Mesenchymal stem cell (in vitro differentiated cells and primary cell): ENCODE measurements around the gene WDR81. TPM values are rescaled to one million over a fixed set of nuclear protein-coding genes. Genes with fewer than 3 reads are reported as not detected.
A peak's percentile ranks its signal among the peaks of the same experiment; 100 is the strongest.

Experiments
- DNase-seq: peaks from one replicate; pipeline ENCODE4 v3.0.0-alpha.2; 2013
- H2AFZ ChIP-seq: one replicate; pipeline ENCODE4 v1.6.1; 2013; ENCODE audit warnings: low read depth, mild to moderate bottlenecking, control low read depth, inconsistent platforms, low read length, moderate library complexity
- H2AK5ac ChIP-seq: 2 replicates; pipeline ENCODE4 v1.6.1; 2013; ENCODE audit warnings: low read length, moderate library complexity, mild to moderate bottlenecking, inconsistent platforms; ENCODE audit not compliant: severe bottlenecking
- H2BK120ac ChIP-seq: one replicate; pipeline ENCODE4 v1.6.1; 2013; ENCODE audit warnings: low read depth, mild to moderate bottlenecking, inconsistent platforms, low read length, moderate library complexity
- H2BK12ac ChIP-seq, 2 experiments: one replicate each; pipeline ENCODE4 v1.6.1; 2013; ENCODE audit warnings: inconsistent platforms in 2 of 2, low read length in 2 of 2, mild to moderate bottlenecking in 2 of 2, moderate library complexity in 2 of 2, control low read depth in 1 of 2
- H2BK15ac ChIP-seq: one replicate; pipeline ENCODE4 v1.6.1; 2013; ENCODE audit warnings: mild to moderate bottlenecking, low read depth, inconsistent platforms; ENCODE audit not compliant: poor library complexity, severe bottlenecking
- H2BK5ac ChIP-seq: 2 replicates; pipeline ENCODE4 v1.6.1; 2013; ENCODE audit warnings: low read depth, mild to moderate bottlenecking, low read length, control low read depth, inconsistent platforms; ENCODE audit not compliant: poor library complexity, severe bottlenecking
- H3K14ac ChIP-seq, 2 experiments: one replicate each; pipeline ENCODE4 v1.6.1; 2013; ENCODE audit warnings: inconsistent platforms in 2 of 2, low read length in 2 of 2, control low read depth in 1 of 2, mild to moderate bottlenecking in 1 of 2, moderate library complexity in 1 of 2
- H3K18ac ChIP-seq, 2 experiments: one replicate each; pipeline ENCODE4 v1.6.1; 2013; ENCODE audit warnings: inconsistent platforms in 2 of 2, low read length in 2 of 2, control low read depth in 1 of 2, low read depth in 1 of 2, mild to moderate bottlenecking in 1 of 2
- H3K23ac ChIP-seq, 2 experiments: one replicate each; pipeline ENCODE4 v1.6.1; 2013; ENCODE audit warnings: inconsistent platforms in 2 of 2, low read length in 2 of 2, mild to moderate bottlenecking in 2 of 2, moderate library complexity in 2 of 2, control low read depth in 1 of 2
- H3K27ac ChIP-seq: 2 replicates; pipeline ENCODE4 v1.5.1; 2013; ENCODE audit warnings: mild to moderate bottlenecking, moderate library complexity, low read length, control low read depth, inconsistent platforms; ENCODE audit not compliant: poor library complexity, severe bottlenecking
- H3K27me3 ChIP-seq, 2 experiments: 2 replicates each; pipeline versions ENCODE4 v1.6.1 to v1.7.0; 2013; ENCODE audit warnings: low read length in 2 of 2, mild to moderate bottlenecking in 2 of 2, moderate library complexity in 2 of 2, control low read depth in 1 of 2, inconsistent platforms in 1 of 2; ENCODE audit not compliant: control insufficient read depth in 1 of 2, insufficient read depth in 1 of 2
- H3K36me3 ChIP-seq, 2 experiments: 2 replicates each; pipeline versions ENCODE4 v1.6.1 to v1.7.0; 2013; ENCODE audit warnings: low read length in 2 of 2, control low read depth in 1 of 2, inconsistent platforms in 1 of 2, low read depth in 1 of 2, mild to moderate bottlenecking in 1 of 2; ENCODE audit not compliant: insufficient read depth in 2 of 2, control insufficient read depth in 1 of 2
- H3K4ac ChIP-seq, 2 experiments: one replicate each; pipeline ENCODE4 v1.6.1; 2013; ENCODE audit warnings: inconsistent platforms in 2 of 2, low read length in 2 of 2, mild to moderate bottlenecking in 2 of 2, moderate library complexity in 2 of 2, control low read depth in 1 of 2, low read depth in 1 of 2
- H3K4me1 ChIP-seq: 2 replicates; pipeline ENCODE4 v1.6.1; 2013; ENCODE audit warnings: low read depth, low read length, control low read depth; ENCODE audit not compliant: control insufficient read depth, insufficient read depth
- H3K4me2 ChIP-seq: 2 replicates; pipeline ENCODE4 v1.6.1; 2013; ENCODE audit warnings: low read length, mild to moderate bottlenecking, inconsistent platforms; ENCODE audit not compliant: poor library complexity, severe bottlenecking
- H3K4me3 ChIP-seq, 2 experiments: 2 replicates each; pipeline versions ENCODE4 v1.5.1 to v1.7.0; 2013; ENCODE audit warnings: low read length in 2 of 2, mild to moderate bottlenecking in 2 of 2, control low read depth in 1 of 2, low read depth in 1 of 2; ENCODE audit not compliant: insufficient read depth in 1 of 2
- H3K79me1 ChIP-seq: replicated peaks from 2 replicates; pipeline ENCODE4 v1.6.1; 2013; ENCODE audit warnings: mild to moderate bottlenecking, control low read depth, low read length, inconsistent platforms; ENCODE audit not compliant: poor library complexity, severe bottlenecking
- H3K9ac ChIP-seq: 2 replicates; pipeline ENCODE4 v1.7.0; 2013; ENCODE audit warnings: mild to moderate bottlenecking, low read length, moderate library complexity
- H3K9me3 ChIP-seq: 2 replicates; pipeline ENCODE4 v1.7.0; 2013; ENCODE audit warnings: mild to moderate bottlenecking, low read length; ENCODE audit not compliant: control insufficient read depth
- H4K8ac ChIP-seq: one replicate; pipeline ENCODE4 v1.6.1; 2013; ENCODE audit warnings: inconsistent platforms, mild to moderate bottlenecking, low read length, moderate library complexity
- H4K91ac ChIP-seq: one replicate; pipeline ENCODE4 v1.6.1; 2013; ENCODE audit warnings: mild to moderate bottlenecking, low read length, inconsistent platforms
- WGBS: methylation state at CpG from one replicate; pipeline ENCODE4 v1.1.7; 2013; ENCODE audit warnings: mixed read lengths; 5-methylcytosine and 5-hydroxymethylcytosine counted together
- polyA plus RNA-seq, 2 experiments: library from polyadenylated mRNA; stranded (reverse); fragments of 200-250 nt; gene quantifications; one replicate each; pipeline ENCODE4 v1.2.3, GENCODE V29; 2013

WDR81 gene
- 15.3 TPM for polyA plus RNA-seq (2013, experiment 1 of 2)
- polyA plus RNA-seq (2013, experiment 2 of 2), result 15.6 TPM

DNA sequence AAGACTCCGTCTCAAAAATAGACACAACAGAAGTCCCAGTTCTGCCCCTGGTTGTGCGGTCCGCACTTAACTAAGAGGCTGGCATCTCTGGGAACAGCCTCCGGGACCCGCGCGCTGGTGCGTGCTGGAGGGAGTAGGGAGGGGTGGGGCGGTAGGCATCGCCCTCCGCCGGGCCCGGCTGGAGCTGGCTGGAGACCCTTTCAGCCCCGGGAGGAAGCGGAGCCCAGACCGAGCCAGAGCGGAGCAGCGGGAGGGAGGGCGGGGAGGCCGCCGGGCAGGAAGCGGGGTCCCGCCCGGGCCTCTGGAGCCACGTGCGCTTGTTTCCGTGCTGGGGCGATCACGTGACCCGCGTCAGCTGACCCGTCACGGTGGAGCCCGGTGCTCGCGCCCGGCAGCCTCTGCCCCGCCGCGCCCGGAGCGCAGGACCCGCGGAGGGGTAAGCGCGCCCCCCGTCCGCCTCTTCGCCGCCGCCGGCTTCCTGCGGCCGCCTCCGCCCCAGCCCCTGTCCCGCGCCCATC, at the start of gene WDR81:
TSS of gene WDR81 (plus strand) at position 354 of the 518 bp plus-strand sequence. CDS start 256 bp downstream, outside the sequence.
- Histone ChIP-seq H2BK5ac (no peak within 1 kb of the TSS), H3K4me3 (peak within 1 kb of the TSS; percentile 72 to 84), H3K36me3 (peaks cover 34 to 36% of the 10 kb centered on the region in 2 experiments), H3K9ac (peak within 1 kb of the TSS; percentile 82), H3K27ac (no peak within 1 kb of the TSS), H3K18ac (peak within 1 kb of the TSS; percentile 73 to 89), H4K91ac (peak within 1 kb of the TSS; percentile 99), H3K14ac (peak within 1 kb of the TSS in 1 of 2 experiments; percentile 68), H3K4ac (peak within 1 kb of the TSS; percentile 81 to 88), H2AK5ac (peak within 1 kb of the TSS; percentile 76), H2AFZ (peak within 1 kb of the TSS; percentile 62), H3K9me3 (no peaks in the 10 kb centered on the region), H3K23ac (no peak within 1 kb of the TSS), H3K4me1 (peaks cover 28% of the 10 kb centered on the region), H2BK12ac (peak within 1 kb of the TSS; percentile 69 to 70), H3K4me2 (peak within 1 kb of the TSS; percentile 76), H4K8ac (peak within 1 kb of the TSS; percentile 97), H2BK120ac (peak within 1 kb of the TSS; percentile 98), H3K79me1 (peaks cover 26% of the 10 kb centered on the region), H2BK15ac (peak within 1 kb of the TSS; percentile 86), H3K27me3 (no peaks in the 10 kb centered on the region)
- DNase-seq, result peak; percentile 84
- 3% methylated on average over 39 of the region's 57 CpGs for WGBS

DNA sequence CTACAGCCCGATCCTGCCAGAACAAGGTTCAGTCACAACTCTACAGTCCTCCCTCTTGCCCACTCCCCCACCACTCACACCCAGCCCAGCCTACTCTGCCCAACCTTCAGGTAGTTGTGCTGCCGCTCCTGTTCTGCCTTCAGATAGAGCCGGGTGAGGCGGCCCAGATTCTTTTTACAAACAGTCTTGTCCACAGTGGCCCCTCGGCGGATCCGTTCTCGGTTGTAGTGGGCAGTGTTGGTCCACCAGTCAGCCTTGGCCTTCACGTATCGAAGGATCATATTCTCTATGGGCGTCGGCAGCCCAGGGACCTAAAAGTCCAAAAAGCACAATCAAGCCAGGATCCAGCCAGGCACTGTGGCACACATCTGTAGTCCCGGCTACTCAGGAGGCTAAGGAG, 48.1 kb upstream of the WDR81 start:
- H3K27me3 ChIP-seq, result no peaks in the 10 kb centered on the region
- H3K4me2 ChIP-seq, result no peak overlapping the region
- no peak overlapping the region for H3K27ac ChIP-seq
- no peaks in the 10 kb centered on the region for H3K9me3 ChIP-seq
- H3K36me3 ChIP-seq, result peaks cover 90 to 92% of the 10 kb centered on the region in 2 experiments
- no peak overlapping the region for H3K18ac ChIP-seq
- no peak overlapping the region for H3K4ac ChIP-seq
- no peak overlapping the region for H4K8ac ChIP-seq
- no peak overlapping the region for H2BK5ac ChIP-seq
- no peak overlapping the region for H2BK15ac ChIP-seq
- WGBS, result 97% methylated on average over 13 of the region's 13 CpGs
- H3K4me1 ChIP-seq, result no peaks in the 10 kb centered on the region
- H2BK12ac ChIP-seq, result no peak overlapping the region
- no peak for DNase-seq
- H3K79me1 ChIP-seq, result peaks cover 52% of the 10 kb centered on the region
- H2BK120ac ChIP-seq, result no peak overlapping the region
- H3K23ac ChIP-seq, result no peak overlapping the region
- no peak overlapping the region for H3K4me3 ChIP-seq
- no peak overlapping the region for H2AFZ ChIP-seq
- no peak overlapping the region for H4K91ac ChIP-seq
- no peak overlapping the region for H2AK5ac ChIP-seq
- H3K9ac ChIP-seq, result no peak overlapping the region
- no peak overlapping the region for H3K14ac ChIP-seq

DNA sequence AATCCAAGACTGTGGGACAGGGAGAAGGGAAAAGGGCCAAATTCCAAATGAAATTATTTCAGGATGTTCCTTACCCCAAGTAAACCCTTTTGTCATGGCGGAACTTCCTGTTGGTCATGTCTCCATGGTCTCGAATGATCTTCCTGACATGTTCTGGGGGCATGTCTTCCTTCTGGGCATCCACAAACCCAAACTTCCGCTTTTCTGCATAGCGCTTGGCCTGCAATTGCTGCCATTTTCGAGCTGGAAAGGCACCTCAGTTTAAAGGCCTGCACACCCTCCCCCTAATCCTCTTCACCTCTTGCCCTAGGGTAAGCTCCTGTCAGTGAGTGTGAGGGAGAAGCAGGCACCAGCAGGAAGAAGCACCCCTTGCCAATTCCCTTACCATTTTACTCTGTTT, 41.0 kb upstream of the WDR81 start:
- Histone ChIP-seq H2BK15ac (no peak overlapping the region), H3K4ac (no peak overlapping the region), H3K14ac (no peak overlapping the region), H2AFZ (no peak overlapping the region), H3K9ac (peak overlapping the region; percentile 96), H3K4me3 (peak overlapping the region in 1 of 2 experiments; percentile 82), H3K9me3 (no peaks in the 10 kb centered on the region), H3K18ac (no peak overlapping the region), H2BK12ac (no peak overlapping the region), H2BK120ac (no peak overlapping the region), H3K27ac (no peak overlapping the region), H4K8ac (no peak overlapping the region), H3K27me3 (no peaks in the 10 kb centered on the region), H3K4me2 (peak overlapping the region; percentile 49), H3K23ac (no peak overlapping the region), H4K91ac (no peak overlapping the region), H2BK5ac (no peak overlapping the region), H2AK5ac (no peak overlapping the region), H3K79me1 (peaks cover 30% of the 10 kb centered on the region), H3K36me3 (peaks cover 40 to 48% of the 10 kb centered on the region in 2 experiments), H3K4me1 (peaks cover 8% of the 10 kb centered on the region)
- WGBS, result 95% methylated on average over 5 of the region's 5 CpGs
- DNase-seq, result no peak

DNA sequence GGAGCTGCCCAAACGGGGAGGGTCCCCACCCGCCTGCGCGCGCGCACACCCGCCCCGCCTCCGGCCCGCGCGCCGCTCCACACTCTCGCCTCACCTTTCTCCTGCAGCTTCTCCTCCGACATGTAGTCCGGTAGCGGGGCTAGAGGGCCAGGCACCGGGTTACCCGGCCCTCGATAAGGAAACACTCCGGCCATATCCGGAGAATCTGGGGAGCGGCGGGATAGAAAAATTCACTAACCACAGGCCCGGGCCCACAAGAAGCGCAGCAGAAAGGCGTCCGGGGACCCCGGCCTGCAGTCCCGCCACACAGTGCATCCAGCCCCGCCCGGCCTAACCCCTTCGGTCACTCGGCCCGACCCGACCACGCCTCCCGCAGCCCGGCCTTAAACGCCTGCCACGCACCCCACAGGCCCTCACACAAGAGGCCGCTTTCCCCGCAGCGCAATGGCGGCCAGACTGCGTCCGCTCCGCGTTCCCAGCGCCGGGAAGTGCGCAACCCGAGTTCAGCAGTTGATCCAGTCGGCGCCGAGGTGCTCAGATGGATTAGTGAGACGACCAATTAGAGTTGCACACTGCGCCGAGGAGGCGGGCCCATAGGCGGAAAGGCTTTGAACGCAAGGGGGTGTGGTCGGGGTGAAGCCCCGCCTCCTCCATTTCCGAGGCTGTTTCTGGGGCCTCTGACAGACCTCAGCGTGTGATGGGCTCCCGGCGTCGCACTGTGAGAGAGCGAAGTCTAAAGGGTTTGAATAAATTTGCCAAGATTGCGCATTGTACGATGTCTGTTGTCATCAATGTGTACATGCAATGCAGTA, 39.9 kb upstream of the WDR81 start, which contains the start of gene PRPF8:
TSS of gene PRPF8 (minus strand) at position 490 of the 812 bp plus-strand sequence. CDS start at position 194, 296 bp downstream.
- Histone ChIP-seq H2BK5ac (peak within 1 kb of the TSS; percentile 83), H3K4me1 (peaks cover 8% of the 10 kb centered on the region), H3K27me3 (no peaks in the 10 kb centered on the region), H3K4me3 (peak within 1 kb of the TSS; percentile 82 to 93), H3K4me2 (peak within 1 kb of the TSS; percentile 65), H3K9ac (peak within 1 kb of the TSS; percentile 96), H2BK15ac (peak within 1 kb of the TSS; percentile 44), H3K36me3 (peaks cover 29 to 37% of the 10 kb centered on the region in 2 experiments), H3K4ac (peak within 1 kb of the TSS; percentile 66 to 98), H2AK5ac (peak within 1 kb of the TSS; percentile 38), H3K14ac (peak within 1 kb of the TSS in 1 of 2 experiments; percentile 98), H3K9me3 (no peaks in the 10 kb centered on the region), H2BK12ac (no peak within 1 kb of the TSS), H4K91ac (peak within 1 kb of the TSS; percentile 71), H4K8ac (peak within 1 kb of the TSS; percentile 67), H3K18ac (peak within 1 kb of the TSS; percentile 46 to 96), H2BK120ac (peak within 1 kb of the TSS; percentile 6), H3K27ac (peak within 1 kb of the TSS; percentile 94), H2AFZ (peak within 1 kb of the TSS; percentile 88), H3K23ac (peak within 1 kb of the TSS in 1 of 2 experiments; percentile 74), H3K79me1 (peaks cover 20% of the 10 kb centered on the region)
- WGBS, result 1% methylated on average over 68 of the region's 72 CpGs
- peak; percentile 98 for DNase-seq
